T follicular helper cell (primary cell): ENCODE measurements around the gene SLC25A42.

Experiments
- DNase-seq: peaks from one replicate; pipeline ENCODE4 v3.0.0-alpha.2; 2020; ENCODE audit warnings: low read depth

SLC25A42 gene

GRCh38 chr19:19050731-19051130 is 13.1 kb upstream of the SLC25A42 start:
- DNase-seq, result no peak

GRCh38 chr19:19051478-19052213 is 12.1 kb upstream of the SLC25A42 start:
- DNase-seq, result no peak

DNA sequence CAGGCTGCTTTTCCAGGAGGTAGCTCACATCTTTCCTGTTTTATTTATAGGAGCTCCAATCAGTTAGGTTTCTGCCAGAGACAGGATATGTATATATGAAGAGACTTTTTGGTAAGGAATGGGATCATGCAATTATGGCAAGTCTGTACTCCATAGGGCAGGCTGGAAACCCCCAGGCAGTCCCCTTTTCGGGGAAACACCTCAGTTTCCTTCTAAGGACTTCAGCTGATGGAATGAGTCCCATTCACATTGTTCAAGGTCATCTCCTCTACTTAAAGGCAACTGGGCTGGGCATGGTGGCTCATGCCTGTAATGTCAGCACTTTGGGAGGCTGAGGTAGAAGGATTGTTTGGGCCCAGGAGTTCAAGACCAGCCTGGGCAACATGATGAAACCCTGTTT is 10.9 kb upstream of the SLC25A42 start:
- no peak for DNase-seq

DNA sequence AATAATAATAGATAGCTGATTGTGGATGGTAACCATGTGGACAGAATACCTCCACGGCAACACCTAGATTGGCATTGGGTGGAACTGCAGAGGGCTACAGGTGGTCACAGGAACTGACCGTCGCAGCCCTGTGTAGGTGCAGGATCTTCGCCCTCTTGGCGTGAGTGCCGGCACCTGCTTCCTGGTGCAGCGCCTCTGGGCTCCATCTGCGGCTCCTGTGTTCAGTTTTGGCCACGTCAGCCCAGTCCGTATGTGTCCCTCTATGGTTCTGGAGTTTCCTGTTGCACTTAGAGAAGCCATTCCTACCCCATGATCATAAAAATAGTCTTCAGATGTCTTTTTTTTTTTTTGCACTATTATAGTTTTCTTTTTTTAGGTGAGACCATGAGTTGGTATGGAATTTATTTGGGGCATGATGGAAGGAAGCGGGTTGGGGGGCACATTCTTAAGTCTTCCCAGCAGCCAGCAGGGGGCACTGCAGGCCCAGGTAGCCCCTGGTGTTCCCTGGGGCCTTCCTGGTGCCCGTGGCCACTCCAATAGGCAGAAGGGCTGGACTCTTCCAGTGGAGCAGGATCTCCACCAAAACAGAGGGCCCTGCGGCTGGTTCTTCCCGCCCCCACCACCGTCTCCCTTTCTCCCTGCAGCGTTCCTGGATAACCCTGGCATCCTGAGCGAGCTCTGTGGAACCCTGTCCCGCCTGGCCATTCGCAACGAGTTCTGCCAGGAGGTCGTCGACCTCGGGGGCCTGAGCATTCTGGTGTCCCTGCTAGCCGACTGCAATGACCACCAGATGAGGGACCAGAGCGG is 10.1 kb upstream of the SLC25A42 start:
- peak; percentile 49 for DNase-seq

GRCh38 chr19:19054315-19054938 is 9.4 kb upstream of the SLC25A42 start:
- DNase-seq, result no peak

GRCh38 chr19:19054939-19055440 is 8.8 kb upstream of the SLC25A42 start:
- no peak for DNase-seq

GRCh38 chr19:19055701-19056100 is 8.1 kb upstream of the SLC25A42 start:
- DNase-seq, result no peak

DNA sequence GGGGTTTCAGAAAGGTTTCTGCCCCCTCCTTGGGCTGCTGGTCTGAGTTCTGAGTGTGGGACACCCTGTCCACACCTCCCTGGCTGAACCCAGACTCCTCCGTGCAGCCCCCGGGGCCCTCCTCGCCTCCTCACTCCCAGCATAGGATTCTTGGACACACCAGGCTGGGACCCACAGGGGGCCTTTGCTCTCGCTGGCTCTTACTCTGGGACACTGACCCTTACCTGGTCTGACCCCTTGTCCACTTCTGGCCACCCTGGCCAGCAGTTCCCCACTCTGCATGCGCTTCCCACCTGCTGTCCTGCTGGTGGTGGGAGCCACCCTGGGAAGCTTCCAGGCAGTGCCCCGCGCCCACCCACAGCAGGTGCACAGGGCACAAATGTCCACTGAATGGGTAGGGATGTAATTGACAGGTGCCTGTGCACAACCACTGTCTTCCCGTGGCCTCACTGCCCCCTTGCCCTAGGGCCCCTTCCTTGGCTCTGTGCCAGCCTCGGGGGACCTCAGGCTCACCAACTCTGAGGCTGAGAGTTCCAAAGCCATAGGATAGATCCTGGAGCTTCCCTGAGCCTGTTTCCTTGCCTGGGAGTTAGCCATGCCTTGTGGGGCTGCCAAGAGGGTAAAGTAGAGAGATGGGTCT is 7.0 kb upstream of the SLC25A42 start:
- no peak for DNase-seq

DNA sequence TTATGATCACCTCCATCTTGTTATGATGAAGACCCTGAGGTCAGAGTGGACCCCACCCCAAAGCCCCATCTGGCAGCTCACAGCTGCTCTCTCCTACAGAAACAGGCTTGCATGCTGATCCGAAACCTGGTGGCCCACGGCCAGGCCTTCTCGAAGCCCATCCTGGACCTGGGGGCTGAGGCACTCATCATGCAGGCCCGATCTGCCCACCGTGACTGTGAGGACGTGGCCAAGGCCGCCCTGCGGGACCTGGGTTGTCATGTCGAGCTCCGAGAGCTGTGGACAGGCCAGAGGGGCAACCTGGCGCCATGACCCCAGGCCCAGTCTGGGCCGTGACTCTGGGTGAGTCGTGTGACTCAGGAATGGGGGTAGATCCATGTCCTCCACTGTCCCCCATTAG is 6.5 kb upstream of the SLC25A42 start:
- no peak for DNase-seq

- DNase-seq, result no peak
Measured at GRCh38 chr19:19057720-19058119, 6.1 kb upstream of the SLC25A42 start.

- no peak for DNase-seq
Measured at GRCh38 chr19:19059018-19059836, 4.6 kb upstream of the SLC25A42 start.

GRCh38 chr19:19059837-19060611 is 3.8 kb upstream of the SLC25A42 start:
- DNase-seq, result no peak

DNA sequence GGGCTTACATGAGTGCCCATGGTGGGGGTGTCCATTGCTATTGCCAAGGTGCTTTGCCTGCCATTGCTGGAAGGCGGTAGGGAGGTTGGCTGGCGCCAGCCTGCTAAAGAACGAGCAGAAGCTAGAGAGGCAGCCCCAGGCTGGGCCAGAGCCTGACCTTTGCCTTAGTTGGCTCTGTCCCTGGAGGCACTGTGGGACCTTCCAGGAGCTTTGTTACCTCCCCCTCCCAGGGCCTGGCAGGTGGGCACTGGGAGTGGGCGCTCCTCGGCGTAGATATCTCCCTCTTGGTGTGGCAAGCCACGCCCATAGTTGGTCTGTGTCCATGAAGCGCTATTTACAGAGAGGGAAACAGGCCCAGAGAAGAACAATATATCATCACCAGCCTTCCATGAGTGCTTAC is 2.3 kb upstream of the SLC25A42 start:
- DNase-seq, result no peak

GRCh38 chr19:19062454-19063182 is 1.2 kb upstream of the SLC25A42 start:
- no peak for DNase-seq

DNA sequence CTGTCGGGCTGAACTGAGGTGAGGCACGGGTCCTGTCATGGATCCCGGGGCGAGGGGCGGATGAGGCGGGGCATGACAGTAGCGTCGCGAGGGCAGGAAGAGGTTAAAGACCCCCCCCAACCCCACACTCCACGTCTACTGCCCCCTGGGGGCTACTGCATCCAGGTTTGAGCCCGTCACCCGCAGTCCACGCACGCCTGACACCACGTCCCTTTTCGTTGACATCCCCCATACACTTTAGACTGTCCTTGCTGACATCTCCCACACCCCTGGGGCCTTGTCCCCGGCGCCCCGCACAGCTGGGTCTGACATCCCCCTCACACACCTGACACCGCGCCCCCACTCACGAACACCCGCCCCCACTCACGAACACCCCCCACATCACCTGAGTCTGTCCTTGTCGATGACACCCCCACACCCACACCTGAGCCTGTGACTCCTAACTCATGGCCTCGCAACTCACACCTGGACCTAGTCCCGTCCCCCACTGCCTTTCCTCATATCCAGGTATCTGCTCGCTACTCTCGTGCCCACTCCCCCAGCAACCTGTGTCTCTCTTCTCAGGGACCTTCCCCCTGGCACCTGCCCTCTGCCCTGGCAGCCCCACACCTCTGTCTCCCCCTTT is 416 bp downstream of the SLC25A42 start:
- no peak for DNase-seq

DNA sequence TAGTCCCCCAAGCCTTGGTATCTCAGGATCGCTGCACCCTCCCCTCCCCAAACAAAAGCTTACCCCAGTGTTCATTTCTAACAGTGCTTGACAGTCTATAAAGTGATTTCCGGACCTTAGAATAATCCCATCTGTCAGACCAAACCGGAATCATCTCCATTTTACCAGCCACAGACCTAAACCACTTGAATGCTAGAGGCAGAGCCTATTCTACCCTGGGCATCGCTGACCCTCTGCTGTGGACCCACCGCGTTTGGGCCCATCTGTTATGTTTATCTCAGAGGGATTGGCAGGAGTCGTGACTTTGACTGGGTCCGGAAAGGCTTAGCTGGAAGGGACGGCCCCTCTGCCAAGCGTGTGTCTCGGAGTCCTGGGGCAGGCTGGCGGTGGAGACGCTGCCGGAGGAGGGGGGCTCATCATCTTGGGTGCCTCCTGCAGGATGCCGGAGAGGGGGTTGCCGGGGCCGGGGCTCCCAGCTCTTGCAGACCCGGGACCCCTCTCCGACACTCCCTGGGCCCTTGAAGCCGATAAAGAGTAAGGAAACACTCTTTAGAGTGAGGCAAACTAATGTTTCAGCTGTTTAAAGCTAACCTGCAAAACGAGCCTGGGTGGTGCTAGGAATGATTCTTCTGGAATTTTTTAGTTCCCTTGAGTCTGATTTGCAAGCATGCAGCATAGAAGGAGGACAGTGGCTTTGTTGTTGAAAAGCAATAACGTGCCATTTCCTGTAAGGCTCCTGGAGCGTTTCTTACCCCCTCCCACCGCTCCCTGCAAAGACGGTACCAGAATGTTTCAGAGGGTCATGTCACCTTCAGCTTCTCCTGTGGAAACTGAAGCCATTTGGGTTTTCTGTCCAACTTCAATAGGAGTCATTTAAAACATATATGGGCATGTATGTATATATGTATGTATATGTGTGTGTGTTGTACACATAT is 1.3 kb downstream of the SLC25A42 start:
- DNase-seq, result no peak

DNA sequence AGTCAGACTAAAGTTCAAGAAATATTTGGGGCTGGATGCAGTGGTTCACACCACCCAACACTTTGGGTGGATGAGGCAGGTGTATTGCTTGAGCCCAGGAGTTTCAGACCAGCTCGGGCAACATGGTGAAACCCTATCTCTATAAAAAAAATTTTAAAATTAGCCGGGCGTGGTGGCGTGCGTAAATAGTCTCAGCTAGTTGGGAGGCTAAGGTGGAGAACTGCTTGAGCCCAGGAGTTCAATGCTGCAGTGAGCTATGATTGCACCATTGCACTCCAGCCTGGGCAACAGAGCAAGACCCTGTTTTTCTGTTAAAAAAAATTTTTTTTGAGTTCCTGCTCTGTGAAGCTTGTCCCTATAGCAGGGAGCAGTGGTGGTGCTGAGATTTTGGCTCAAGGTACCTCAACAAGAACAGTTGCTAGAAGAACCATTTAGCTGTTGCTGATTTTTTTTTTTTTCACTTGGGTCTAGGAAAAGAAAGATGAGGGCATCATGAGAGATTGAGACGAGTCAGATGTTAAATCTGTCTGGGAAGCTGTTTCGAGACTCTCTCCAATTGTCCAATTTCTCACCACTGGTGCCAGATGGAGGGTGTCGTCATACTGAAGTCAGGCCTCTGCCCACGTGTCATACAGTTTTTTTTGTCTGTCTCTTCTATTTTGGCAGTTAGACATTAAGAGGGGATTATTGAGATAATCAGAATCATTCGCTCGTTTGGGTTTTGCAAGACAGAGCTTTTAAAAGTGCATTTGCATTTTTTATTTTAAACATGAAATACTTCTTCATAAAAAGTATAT is 3.7 kb downstream of the SLC25A42 start:
- DNase-seq, result no peak
